Forelimb muscle (tissue), 1 donor: ENCODE results near the gene PITPNM2. TPM values are rescaled to one million over a fixed set of nuclear protein-coding genes. Genes with fewer than 3 reads are reported as not detected.

ENCODE experiments used
- polyA plus RNA-seq: library from polyadenylated mRNA; unstranded; fragments of 120-200 nt; gene quantifications from one replicate; pipeline ENCODE4 v1.2.1, GENCODE V29; 2013; ENCODE audit not compliant: insufficient read length

Gene PITPNM2
- polyA plus RNA-seq, 1 donor = 4.7 TPM

Other genes with a start within 250 kb of the PITPNM2 start
- gene ABCB9, start 184.6 kb downstream of the PITPNM2 start, polyA plus RNA-seq = 4.4 TPM
- 9.2 TPM for gene OGFOD2, start 175.8 kb downstream of the PITPNM2 start, polyA plus RNA-seq
- gene ARL6IP4, start 170.4 kb downstream of the PITPNM2 start, polyA plus RNA-seq = 165 TPM
- gene MPHOSPH9, start 82.1 kb upstream of the PITPNM2 start, polyA plus RNA-seq = 17.6 TPM
- 14.9 TPM for gene MTRFR, start 82.3 kb upstream of the PITPNM2 start, polyA plus RNA-seq
- 180 TPM for gene CDK2AP1, start 120.8 kb upstream of the PITPNM2 start, polyA plus RNA-seq
- gene SBNO1, start 213.8 kb upstream of the PITPNM2 start, polyA plus RNA-seq = 18.7 TPM
- 33.4 TPM for gene KMT5A, start 233.0 kb upstream of the PITPNM2 start, polyA plus RNA-seq